DND-41 (cell line): ENCODE measurements around the gene IL13RA2.

Experiments
- ATAC-seq: fragments of 200-7000 bp; cut with Tn5 transposase; 3 replicates; pipeline ENCODE4 v1.9.1; 2021; ENCODE audit warnings: low read depth; ENCODE audit not compliant: insufficient read depth
- DNase-seq: peaks from one replicate; pipeline ENCODE4 v3.0.0-alpha.2; 2020
- H2AFZ ChIP-seq: 2 replicates; pipeline ENCODE4 v1.6.0; 2012; ENCODE audit warnings: low read depth, low read length
- H3K27ac ChIP-seq: 2 replicates; pipeline ENCODE4 v1.5.1; 2012; ENCODE audit warnings: low read length, inconsistent platforms
- H3K27me3 ChIP-seq: fragments of 200-600 bp; sonication (generic); 2 replicates; pipeline ENCODE4 v1.6.0; 2012; ENCODE audit warnings: low read length, mild to moderate bottlenecking, inconsistent platforms; ENCODE audit not compliant: insufficient read depth, poor library complexity
- H3K36me3 ChIP-seq: 2 replicates; pipeline ENCODE4 v1.5.1; 2012; ENCODE audit warnings: low read length, inconsistent platforms; ENCODE audit not compliant: insufficient read depth
- H3K4me1 ChIP-seq: 2 replicates; pipeline ENCODE4 v1.5.1; 2012; ENCODE audit warnings: mild to moderate bottlenecking, low read length; ENCODE audit not compliant: insufficient read depth
- H3K4me2 ChIP-seq: 2 replicates; pipeline ENCODE4 v1.6.0; 2012; ENCODE audit warnings: mild to moderate bottlenecking, moderate library complexity, low read length, inconsistent platforms; ENCODE audit not compliant: insufficient read depth
- H3K4me3 ChIP-seq, 2 experiments: fragments of 200-600 bp in 1 of 2; shearing (Covaris generic) in 1 of 2; 2 replicates each; pipeline ENCODE4 v1.5.1; 2012 to 2016; ENCODE audit warnings: inconsistent platforms in 2 of 2, low read length in 2 of 2, mild to moderate bottlenecking in 2 of 2, low read depth in 1 of 2, moderate library complexity in 1 of 2
- H3K79me2 ChIP-seq: 2 replicates; pipeline ENCODE4 v1.6.0; 2012; ENCODE audit warnings: low read length, inconsistent platforms; ENCODE audit not compliant: insufficient read depth
- H3K9ac ChIP-seq: 2 replicates; pipeline ENCODE4 v1.6.0; 2012; ENCODE audit warnings: low read depth, mild to moderate bottlenecking, inconsistent platforms, low read length, moderate library complexity
- H3K9me3 ChIP-seq: 2 replicates; pipeline ENCODE4 v1.5.1; 2012; ENCODE audit warnings: low read length, moderate library complexity, mild to moderate bottlenecking, inconsistent platforms; ENCODE audit not compliant: insufficient read depth, severe bottlenecking
- H4K20me1 ChIP-seq: 2 replicates; pipeline ENCODE4 v1.6.0; 2012; ENCODE audit warnings: low read length; ENCODE audit not compliant: insufficient read depth
- EZH2 ChIP-seq: IDR thresholded peaks from 3 replicates; pipeline ENCODE4 v1.6.1; 2012; ENCODE audit warnings: borderline replicate concordance, low read depth, mild to moderate bottlenecking, moderate library complexity, low read length, inconsistent platforms; ENCODE audit not compliant: severe bottlenecking
- TF ChIP-seq, protein P1 (sequence below): IDR thresholded peaks from 2 replicates; pipeline ENCODE4 v1.5.1; 2012; ENCODE audit warnings: borderline replicate concordance, low read length, moderate library complexity, mild to moderate bottlenecking; ENCODE audit not compliant: poor library complexity, severe bottlenecking; ENCODE audit errors: extremely low read depth

IL13RA2 gene

DNA sequence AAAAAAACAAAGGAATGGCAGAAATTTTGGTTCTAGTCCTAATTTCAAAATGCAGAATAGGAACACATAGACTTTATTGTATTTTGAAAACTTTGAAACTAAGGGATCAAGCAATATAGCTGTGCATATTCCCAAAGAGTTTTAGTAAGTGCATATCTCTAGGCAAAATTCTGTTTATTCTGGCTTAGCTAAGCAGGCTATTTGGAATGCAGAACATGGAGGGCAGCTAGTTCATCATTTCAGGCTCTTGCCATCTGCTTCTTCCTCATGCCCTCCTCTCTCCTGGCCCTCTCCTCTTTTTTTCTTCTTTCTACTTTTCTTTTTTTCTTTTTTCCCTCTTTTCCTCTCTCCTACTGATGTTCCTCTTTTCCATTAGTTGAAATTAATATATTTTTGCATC, 12.0 kb upstream of the IL13RA2 start:
- ATAC-seq (no peak), DNase-seq (no peak)
- Histone ChIP-seq H3K9me3 (no peaks in the 10 kb centered on the region), H3K36me3 (no peaks in the 10 kb centered on the region), H3K4me1 (no peaks in the 10 kb centered on the region), H3K27me3 (no peaks in the 10 kb centered on the region), H4K20me1 (no peaks in the 10 kb centered on the region), H3K4me3 (no peak overlapping the region), H2AFZ (no peak overlapping the region), H3K27ac (no peak overlapping the region), H3K4me2 (no peak overlapping the region), H3K79me2 (no peaks in the 10 kb centered on the region), H3K9ac (no peak overlapping the region)
- TF ChIP-seq, protein P1, sequence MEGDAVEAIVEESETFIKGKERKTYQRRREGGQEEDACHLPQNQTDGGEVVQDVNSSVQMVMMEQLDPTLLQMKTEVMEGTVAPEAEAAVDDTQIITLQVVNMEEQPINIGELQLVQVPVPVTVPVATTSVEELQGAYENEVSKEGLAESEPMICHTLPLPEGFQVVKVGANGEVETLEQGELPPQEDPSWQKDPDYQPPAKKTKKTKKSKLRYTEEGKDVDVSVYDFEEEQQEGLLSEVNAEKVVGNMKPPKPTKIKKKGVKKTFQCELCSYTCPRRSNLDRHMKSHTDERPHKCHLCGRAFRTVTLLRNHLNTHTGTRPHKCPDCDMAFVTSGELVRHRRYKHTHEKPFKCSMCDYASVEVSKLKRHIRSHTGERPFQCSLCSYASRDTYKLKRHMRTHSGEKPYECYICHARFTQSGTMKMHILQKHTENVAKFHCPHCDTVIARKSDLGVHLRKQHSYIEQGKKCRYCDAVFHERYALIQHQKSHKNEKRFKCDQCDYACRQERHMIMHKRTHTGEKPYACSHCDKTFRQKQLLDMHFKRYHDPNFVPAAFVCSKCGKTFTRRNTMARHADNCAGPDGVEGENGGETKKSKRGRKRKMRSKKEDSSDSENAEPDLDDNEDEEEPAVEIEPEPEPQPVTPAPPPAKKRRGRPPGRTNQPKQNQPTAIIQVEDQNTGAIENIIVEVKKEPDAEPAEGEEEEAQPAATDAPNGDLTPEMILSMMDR, result no peak
- TF ChIP-seq EZH2, result no peak

- H3K4me3 ChIP-seq, result no peak overlapping the region
- ATAC-seq, result no peak
- no peak overlapping the region for H3K4me2 ChIP-seq
- H3K9ac ChIP-seq, result no peak overlapping the region
- H3K36me3 ChIP-seq, result no peaks in the 10 kb centered on the region
- H4K20me1 ChIP-seq, result no peaks in the 10 kb centered on the region
- H2AFZ ChIP-seq, result no peak overlapping the region
- H3K4me1 ChIP-seq, result no peaks in the 10 kb centered on the region
- no peaks in the 10 kb centered on the region for H3K9me3 ChIP-seq
- no peaks in the 10 kb centered on the region for H3K27me3 ChIP-seq
- DNase-seq, result no peak
- H3K27ac ChIP-seq, result no peak overlapping the region
- H3K79me2 ChIP-seq, result no peaks in the 10 kb centered on the region
- TF ChIP-seq EZH2, result no peak
- TF ChIP-seq, protein P1, result no peak
Observed at GRCh38 chrX:115023811-115024210, 6.4 kb upstream of the IL13RA2 start.

GRCh38 chrX:115023139-115023538, 5.7 kb upstream of the IL13RA2 start:
- H3K4me1 ChIP-seq, result no peaks in the 10 kb centered on the region
- TF ChIP-seq, protein P1, result no peak
- TF ChIP-seq EZH2, result no peak
- no peaks in the 10 kb centered on the region for H3K27me3 ChIP-seq
- no peak overlapping the region for H3K9ac ChIP-seq
- no peak overlapping the region for H3K4me3 ChIP-seq
- ATAC-seq, result no peak
- no peaks in the 10 kb centered on the region for H3K79me2 ChIP-seq
- no peaks in the 10 kb centered on the region for H4K20me1 ChIP-seq
- H2AFZ ChIP-seq, result no peak overlapping the region
- DNase-seq, result no peak
- no peak overlapping the region for H3K27ac ChIP-seq
- no peaks in the 10 kb centered on the region for H3K9me3 ChIP-seq
- no peaks in the 10 kb centered on the region for H3K36me3 ChIP-seq
- H3K4me2 ChIP-seq, result no peak overlapping the region

DNA sequence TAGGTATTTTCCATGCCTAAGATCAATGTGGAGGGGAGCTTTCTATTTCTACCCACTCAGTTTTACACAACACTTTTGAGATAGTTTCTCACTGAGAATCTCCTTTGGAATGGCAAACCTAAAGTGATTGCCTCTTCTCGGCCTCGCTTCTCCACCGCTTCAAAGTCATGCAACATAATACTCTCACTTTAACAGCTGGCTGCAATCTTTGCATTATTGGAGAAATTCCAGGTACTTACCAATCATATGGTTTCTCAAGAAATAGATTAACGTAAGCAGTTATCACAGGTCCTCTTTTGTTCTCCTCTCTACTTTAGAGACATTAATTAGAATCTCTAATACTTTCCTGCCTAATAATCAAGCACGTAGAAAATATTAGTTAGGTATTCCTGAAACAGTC, 3.7 kb upstream of the IL13RA2 start:
- TF ChIP-seq EZH2, result no peak
- TF ChIP-seq, protein P1, result no peak
- Histone ChIP-seq H4K20me1 (no peaks in the 10 kb centered on the region), H3K36me3 (no peaks in the 10 kb centered on the region), H3K4me2 (no peak overlapping the region), H3K9me3 (no peaks in the 10 kb centered on the region), H3K79me2 (no peaks in the 10 kb centered on the region), H3K27me3 (no peaks in the 10 kb centered on the region), H3K27ac (no peak overlapping the region), H3K4me1 (no peaks in the 10 kb centered on the region), H3K4me3 (no peak overlapping the region), H3K9ac (no peak overlapping the region), H2AFZ (no peak overlapping the region)
- ATAC-seq (no peak), DNase-seq (no peak)
